ENCODE data around the gene PLEKHH1. TPM values are rescaled to one million over a fixed set of nuclear protein-coding genes. Genes with fewer than 3 reads are reported as not detected.

The PLEKHH1 gene
- total and polyA plus RNA-seq, 11 donors, result 2.4 to 9.2 (median 5.2) TPM

DNA sequence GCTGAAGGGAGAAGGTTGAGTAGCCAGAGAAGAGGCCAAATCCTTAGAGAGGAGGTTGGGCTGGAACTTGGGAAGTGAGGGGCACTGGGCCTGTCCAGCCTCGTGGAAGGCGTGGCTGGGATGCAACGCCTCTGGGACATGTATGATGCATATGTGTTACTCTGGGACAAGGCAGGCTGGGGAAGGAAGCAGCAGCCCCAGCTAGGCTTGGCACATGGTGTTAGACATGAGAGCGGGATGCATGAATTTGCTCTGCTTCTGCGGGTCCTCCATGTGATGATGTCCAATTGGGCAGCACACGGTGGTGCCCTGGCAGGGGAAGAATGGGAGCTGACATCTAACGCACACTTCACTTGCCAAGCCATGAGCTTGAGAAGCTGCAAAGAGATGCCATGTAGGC lies 21.3 kb downstream of the PLEKHH1 start:
- no peaks in the 10 kb centered on the region for H3K4me1 ChIP-seq
- H3K9me3 ChIP-seq, result no peaks in the 10 kb centered on the region
- no peak overlapping the region for H3K27ac ChIP-seq
- no peaks in the 10 kb centered on the region for H3K27me3 ChIP-seq
- DNase-seq (no peak), ATAC-seq (no peak)
- intact Hi-C loops (cut with DNase I), result no loop called here
- no peak for TF ChIP-seq POLR2A (IDR thresholded peaks at IDR 0.05)
- TF ChIP-seq, protein P1, sequence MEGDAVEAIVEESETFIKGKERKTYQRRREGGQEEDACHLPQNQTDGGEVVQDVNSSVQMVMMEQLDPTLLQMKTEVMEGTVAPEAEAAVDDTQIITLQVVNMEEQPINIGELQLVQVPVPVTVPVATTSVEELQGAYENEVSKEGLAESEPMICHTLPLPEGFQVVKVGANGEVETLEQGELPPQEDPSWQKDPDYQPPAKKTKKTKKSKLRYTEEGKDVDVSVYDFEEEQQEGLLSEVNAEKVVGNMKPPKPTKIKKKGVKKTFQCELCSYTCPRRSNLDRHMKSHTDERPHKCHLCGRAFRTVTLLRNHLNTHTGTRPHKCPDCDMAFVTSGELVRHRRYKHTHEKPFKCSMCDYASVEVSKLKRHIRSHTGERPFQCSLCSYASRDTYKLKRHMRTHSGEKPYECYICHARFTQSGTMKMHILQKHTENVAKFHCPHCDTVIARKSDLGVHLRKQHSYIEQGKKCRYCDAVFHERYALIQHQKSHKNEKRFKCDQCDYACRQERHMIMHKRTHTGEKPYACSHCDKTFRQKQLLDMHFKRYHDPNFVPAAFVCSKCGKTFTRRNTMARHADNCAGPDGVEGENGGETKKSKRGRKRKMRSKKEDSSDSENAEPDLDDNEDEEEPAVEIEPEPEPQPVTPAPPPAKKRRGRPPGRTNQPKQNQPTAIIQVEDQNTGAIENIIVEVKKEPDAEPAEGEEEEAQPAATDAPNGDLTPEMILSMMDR (IDR thresholded peaks at IDR 0.05), result no peak
- WGBS, 4 donors, result 80 to 95% (median 88%) methylated on average over 7 of the region's 7 CpGs
- no peaks in the 10 kb centered on the region for H3K36me3 ChIP-seq
- no peak overlapping the region for H3K4me3 ChIP-seq

DNA sequence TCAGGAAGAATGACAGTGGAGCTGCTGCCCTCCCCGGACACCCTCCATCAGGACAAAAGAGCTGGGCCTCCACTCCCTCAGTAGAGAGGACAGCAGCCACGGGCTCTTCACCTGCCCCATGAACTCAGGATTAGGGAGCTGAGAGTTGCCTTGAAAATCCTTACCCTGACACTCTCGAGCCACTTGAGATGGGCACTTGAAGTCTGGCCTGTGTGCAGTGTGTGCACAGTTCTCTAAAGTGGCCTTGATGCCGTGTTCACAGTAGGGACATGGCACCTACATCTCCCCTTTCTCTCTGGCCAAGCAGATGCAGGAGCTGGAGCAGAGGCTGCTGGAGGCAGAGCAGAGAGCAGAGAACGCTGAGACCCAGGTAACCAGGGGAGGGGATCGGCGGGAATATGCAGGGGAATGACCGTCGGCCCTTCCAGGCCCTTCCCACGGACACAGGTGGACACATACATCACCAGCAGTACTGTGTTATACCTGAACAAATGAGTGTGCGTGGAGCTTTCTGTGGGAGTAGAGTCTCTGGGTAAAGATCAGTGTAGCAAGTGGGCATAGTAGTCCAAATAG lies 22.5 kb downstream of the PLEKHH1 start:
- no peak for TF ChIP-seq POLR2A (IDR thresholded peaks at IDR 0.05)
- TF ChIP-seq, protein P1 (IDR thresholded peaks at IDR 0.05), result no peak
- intact Hi-C loops (cut with DNase I), result no loop called here
- H3K4me1 ChIP-seq, result no peaks in the 10 kb centered on the region
- no peak overlapping the region for H3K4me3 ChIP-seq
- H3K9me3 ChIP-seq, result no peaks in the 10 kb centered on the region
- 77 to 84% (median 82%) methylated on average over 11 of the region's 11 CpGs for WGBS, 4 donors
- no peaks in the 10 kb centered on the region for H3K36me3 ChIP-seq
- DNase-seq (no peak), ATAC-seq (no peak)
- H3K27ac ChIP-seq, result no peak overlapping the region
- H3K27me3 ChIP-seq, result no peaks in the 10 kb centered on the region

DNA sequence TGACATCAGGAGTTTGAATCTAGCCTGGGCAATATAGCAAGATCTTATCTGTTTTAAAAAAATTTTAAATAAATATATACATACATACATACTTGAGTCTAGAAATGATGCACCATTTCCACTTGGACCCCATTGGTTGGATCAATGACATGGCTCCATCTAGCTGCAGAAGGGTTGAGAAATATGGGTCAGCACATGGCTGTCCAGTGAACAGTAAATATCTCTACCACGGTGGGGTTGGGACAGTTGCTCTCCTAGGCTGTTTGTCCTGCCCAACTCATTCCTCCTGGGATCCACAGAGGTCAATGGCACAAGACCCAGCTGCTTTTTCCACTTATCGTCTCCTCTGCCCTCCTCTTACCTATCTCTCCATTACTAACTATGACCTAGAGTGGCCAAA lies 23.6 kb downstream of the PLEKHH1 start:
- no peak overlapping the region for H3K27ac ChIP-seq
- intact Hi-C loops (cut with DNase I), result no loop called here
- DNase-seq (no peak), ATAC-seq (no peak)
- no peaks in the 10 kb centered on the region for H3K36me3 ChIP-seq
- H3K9me3 ChIP-seq, result no peaks in the 10 kb centered on the region
- TF ChIP-seq, protein P1 (IDR thresholded peaks at IDR 0.05), result no peak
- TF ChIP-seq POLR2A (IDR thresholded peaks at IDR 0.05), result no peak
- no peak overlapping the region for H3K4me3 ChIP-seq
- H3K27me3 ChIP-seq, result no peaks in the 10 kb centered on the region
- no peaks in the 10 kb centered on the region for H3K4me1 ChIP-seq
- 66 to 81% (median 74%) methylated on average over 2 of the region's 2 CpGs for WGBS, 4 donors

DNA sequence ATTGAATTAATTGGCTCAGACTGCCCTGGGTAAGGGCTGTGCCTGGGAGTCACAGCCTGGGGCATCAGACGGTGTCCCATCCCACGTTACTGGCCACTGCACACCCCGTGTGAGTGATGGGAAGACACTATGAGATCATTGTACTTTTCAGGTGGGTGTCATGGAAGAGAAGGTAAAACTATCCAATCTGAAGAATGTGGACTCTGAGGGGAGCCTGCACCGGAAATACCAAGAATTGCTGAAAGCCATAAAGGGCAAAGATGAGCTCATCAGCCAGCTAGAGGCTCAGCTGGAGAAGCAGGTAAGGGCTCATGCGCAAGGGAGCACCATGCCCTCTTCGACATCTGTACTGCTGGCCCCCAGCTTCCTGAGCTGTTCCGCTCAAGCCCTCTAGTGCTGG lies 24.0 kb downstream of the PLEKHH1 start:
- H3K27ac ChIP-seq, result no peak overlapping the region
- no peaks in the 10 kb centered on the region for H3K27me3 ChIP-seq
- no peak for TF ChIP-seq POLR2A (IDR thresholded peaks at IDR 0.05)
- TF ChIP-seq, protein P1 (IDR thresholded peaks at IDR 0.05), result no peak
- H3K36me3 ChIP-seq, result no peaks in the 10 kb centered on the region
- H3K4me3 ChIP-seq, result no peak overlapping the region
- intact Hi-C loops (cut with DNase I), result no loop called here
- no peak for ATAC-seq
- DNase-seq, result no peak
- 76 to 83% (median 81%) methylated on average over 7 of the region's 7 CpGs for WGBS, 4 donors
- no peaks in the 10 kb centered on the region for H3K4me1 ChIP-seq
- H3K9me3 ChIP-seq, result no peaks in the 10 kb centered on the region
